GM12891 (cell line): ENCODE data around the gene EOGT.
A peak's percentile ranks its signal among the peaks of the same experiment; 100 is the strongest.

Source experiments
- PAX5 ChIP-seq: IDR thresholded peaks from 2 replicates; pipeline ENCODE4 v1.6.1; 2011; ENCODE audit warnings: low read length, moderate library complexity, mild to moderate bottlenecking; ENCODE audit not compliant: insufficient read depth, severe bottlenecking
- POLR2A ChIP-seq: IDR thresholded peaks from 2 replicates; pipeline ENCODE4 v1.6.1; 2011; ENCODE audit warnings: low read depth, low read length, control low read depth
- POLR2AphosphoS5 ChIP-seq: IDR thresholded peaks from 2 replicates; pipeline ENCODE4 v1.6.1; 2011; ENCODE audit warnings: low read depth, low read length, control low read depth
- SPI1 ChIP-seq: IDR thresholded peaks from 2 replicates; pipeline ENCODE4 v1.6.1; 2011; ENCODE audit warnings: low read depth, low read length, control low read depth
- TAF1 ChIP-seq: IDR thresholded peaks from 2 replicates; pipeline ENCODE4 v1.6.1; 2011; ENCODE audit warnings: low read depth, low read length, control low read depth

DNA sequence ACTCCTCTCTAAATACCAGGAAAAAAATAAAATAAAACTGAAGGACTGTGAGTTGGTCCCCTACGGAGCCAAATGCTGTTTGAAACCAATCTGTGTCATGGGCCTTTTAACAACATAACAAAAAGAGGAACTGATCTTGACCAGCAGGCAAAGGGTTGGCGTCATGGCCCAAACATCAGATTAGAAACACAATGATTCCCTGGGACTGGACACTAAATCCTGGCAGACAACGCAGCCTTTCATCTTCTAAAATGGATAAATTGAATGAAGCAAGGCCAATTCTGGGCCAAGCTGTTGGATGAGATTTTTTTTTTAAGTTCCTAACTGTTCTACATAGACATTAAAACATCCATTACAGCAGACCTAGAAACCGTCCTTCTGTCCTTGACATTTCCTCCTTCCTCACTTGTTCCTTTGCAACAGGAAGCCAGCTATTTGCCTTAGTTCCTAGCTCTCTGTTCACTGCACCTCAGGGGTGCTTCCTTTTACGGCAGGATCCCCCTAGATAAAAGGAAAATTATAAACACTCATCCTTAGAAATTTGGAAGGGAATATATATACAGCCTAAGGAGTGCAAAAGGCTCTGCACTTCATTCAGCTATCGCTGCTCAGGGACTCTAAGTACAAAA lies 59.6 kb downstream of the EOGT start:
- no peak for TF ChIP-seq TAF1
- TF ChIP-seq POLR2A = no peak
- TF ChIP-seq POLR2AphosphoS5 = no peak
- no peak for TF ChIP-seq PAX5
- peak; percentile 92 for TF ChIP-seq SPI1
